HEK293 (cell line): ENCODE measurements around the gene ULBP2.
"Not testable (repeated sequence)": the region's sequence is repeated elsewhere in the genome, so short reads cannot be mapped to it uniquely, and the experiment has no call there.

ENCODE experiments used
- CTCF ChIA-PET: fragments of 350-600 bp; formaldehyde crosslinking; extraction: SDS; loops from one replicate; lab custom pipeline; 2021; ENCODE audit warnings: antibody characterized with exemption; lab: Yijun Ruan, JAX
- POLR2A ChIA-PET: fragments of 300-600 bp; formaldehyde crosslinking; extraction: SDS; loops from one replicate; lab custom pipeline; 2020; ENCODE audit warnings: antibody characterized with exemption, inconsistent platforms; lab: Yijun Ruan, JAX
- H3K27ac ChIP-seq: fragments of 200-500 bp; sonication (Bioruptor generic); 2 replicates; pipeline ENCODE4 v1.5.1; 2014; ENCODE audit warnings: low read depth, low read length, control low read depth, inconsistent platforms; ENCODE audit errors: extremely low read depth
- H3K36me3 ChIP-seq, 2 experiments: fragments of 200-500 bp in 1 of 2; sonication (Bioruptor generic) in 1 of 2; 1 replicate in 1 of 2; 2 replicates in 1 of 2; pipeline ENCODE4 v1.5.1; 2014 to 2017; ENCODE audit warnings: inconsistent platforms in 2 of 2, low read length in 2 of 2; ENCODE audit not compliant: control insufficient read depth in 2 of 2, insufficient read depth in 1 of 2
- H3K4me1 ChIP-seq: fragments of 200-500 bp; sonication (Bioruptor generic); 2 replicates; pipeline ENCODE4 v1.5.1; 2014; ENCODE audit warnings: mild to moderate bottlenecking, low read length, inconsistent platforms; ENCODE audit not compliant: control insufficient read depth, insufficient read depth
- H3K4me3 ChIP-seq: 2 replicates; pipeline ENCODE4 v1.5.1; 2011; ENCODE audit warnings: low read depth, mild to moderate bottlenecking, control low read depth, low read length, moderate library complexity
- H3K9me3 ChIP-seq: fragments of 200-500 bp; sonication (Bioruptor generic); 2 replicates; pipeline ENCODE4 v1.5.1; 2014; ENCODE audit warnings: low read depth, low read length, inconsistent platforms; ENCODE audit not compliant: control insufficient read depth, insufficient read depth
- OSR2 ChIP-seq: fragments of 450-650 bp; formaldehyde crosslinking; IDR thresholded peaks from 2 replicates; pipeline ENCODE4 v1.5.1; 2016; ENCODE audit warnings: missing biosample characterization, missing genetic modification characterization
- SETDB1 ChIP-seq: IDR thresholded peaks from one replicate; pipeline ENCODE4 v1.6.1; 2017; ENCODE audit warnings: mild to moderate bottlenecking, low read length, moderate library complexity, mixed read lengths; ENCODE audit not compliant: insufficient read length
- ZBTB17 ChIP-seq: fragments of 450-650 bp; formaldehyde crosslinking; IDR thresholded peaks from 2 replicates; pipeline ENCODE4 v1.5.1; 2016; ENCODE audit warnings: missing biosample characterization, missing genetic modification characterization
- ZFP3 ChIP-seq: fragments of 450-650 bp; formaldehyde crosslinking; IDR thresholded peaks from 2 replicates; pipeline ENCODE4 v1.5.1; 2016; ENCODE audit warnings: low read depth, missing biosample characterization, missing genetic modification characterization
- ZNF157 ChIP-seq: fragments of 450-650 bp; formaldehyde crosslinking; IDR thresholded peaks from 2 replicates; pipeline ENCODE4 v1.5.1; 2016; ENCODE audit warnings: missing biosample characterization, missing genetic modification characterization
- ZNF174 ChIP-seq: fragments of 450-650 bp; formaldehyde crosslinking; IDR thresholded peaks from 2 replicates; pipeline ENCODE4 v1.5.0; 2017; ENCODE audit warnings: missing biosample characterization, mild to moderate bottlenecking, missing genetic modification characterization
- ZNF184 ChIP-seq: fragments of 450-650 bp; IDR thresholded peaks from 2 replicates; pipeline ENCODE4 v1.5.1; 2018; ENCODE audit warnings: missing biosample characterization, mild to moderate bottlenecking, missing genetic modification characterization
- ZNF221 ChIP-seq: fragments of 450-650 bp; formaldehyde crosslinking; IDR thresholded peaks from 2 replicates; pipeline ENCODE4 v1.5.1; 2017; ENCODE audit warnings: missing biosample characterization, missing genetic modification characterization, borderline replicate concordance
- ZNF48 ChIP-seq: fragments of 450-650 bp; formaldehyde crosslinking; IDR thresholded peaks from 2 replicates; pipeline ENCODE4 v1.5.1; 2016; ENCODE audit warnings: missing biosample characterization, missing genetic modification characterization
- ZNF555 ChIP-seq: fragments of 450-650 bp; formaldehyde crosslinking; conservative IDR thresholded peaks from 2 replicates; pipeline ENCODE4 v1.5.1; 2017; ENCODE audit warnings: missing biosample characterization, mild to moderate bottlenecking, missing genetic modification characterization, inconsistent platforms
- ZNF561 ChIP-seq: fragments of 450-650 bp; IDR thresholded peaks from 2 replicates; pipeline ENCODE4 v1.5.1; 2018; ENCODE audit warnings: missing biosample characterization, missing genetic modification characterization, borderline replicate concordance
- ZNF585B ChIP-seq: fragments of 450-650 bp; formaldehyde crosslinking; IDR thresholded peaks from 2 replicates; pipeline ENCODE4 v1.5.1; 2016; ENCODE audit warnings: missing biosample characterization, missing genetic modification characterization
- ZNF626 ChIP-seq: fragments of 450-650 bp; sonication (Bioruptor Pico); formaldehyde crosslinking; IDR thresholded peaks from 2 replicates; pipeline ENCODE4 v1.5.1; 2018; ENCODE audit warnings: missing biosample characterization, missing genetic modification characterization, inconsistent platforms
- ZNF701 ChIP-seq: fragments of 450-650 bp; formaldehyde crosslinking; IDR thresholded peaks from 2 replicates; pipeline ENCODE4 v1.5.1; 2016; ENCODE audit warnings: missing biosample characterization, missing genetic modification characterization
- ZNF792 ChIP-seq: fragments of 450-650 bp; formaldehyde crosslinking; IDR thresholded peaks from 2 replicates; pipeline ENCODE4 v1.5.1; 2016; ENCODE audit warnings: missing biosample characterization, missing genetic modification characterization
- ZNF830 ChIP-seq: fragments of 450-650 bp; IDR thresholded peaks from 2 replicates; pipeline ENCODE4 v1.5.0; 2018; ENCODE audit warnings: missing biosample characterization, missing genetic modification characterization, low read depth, mild to moderate bottlenecking, moderate library complexity
- ZSCAN16 ChIP-seq: fragments of 450-650 bp; formaldehyde crosslinking; IDR thresholded peaks from 2 replicates; pipeline ENCODE4 v1.5.1; 2016; ENCODE audit warnings: missing biosample characterization, missing genetic modification characterization
- TF ChIP-seq, protein P1 (sequence below): IDR thresholded peaks from 2 replicates; pipeline ENCODE4 v1.6.1; 2011; ENCODE audit warnings: mild to moderate bottlenecking, low read depth, low read length, borderline replicate concordance
- TF ChIP-seq, protein P2 (sequence below): fragments of 450-650 bp; formaldehyde crosslinking; IDR thresholded peaks from 2 replicates; pipeline ENCODE4 v1.5.1; 2016; ENCODE audit warnings: missing biosample characterization, missing genetic modification characterization
- TF ChIP-seq, protein P3 (sequence below): fragments of 450-650 bp; IDR thresholded peaks from 2 replicates; pipeline ENCODE4 v1.5.1; 2018; ENCODE audit warnings: missing biosample characterization, mild to moderate bottlenecking, missing genetic modification characterization

Gene ULBP2

DNA sequence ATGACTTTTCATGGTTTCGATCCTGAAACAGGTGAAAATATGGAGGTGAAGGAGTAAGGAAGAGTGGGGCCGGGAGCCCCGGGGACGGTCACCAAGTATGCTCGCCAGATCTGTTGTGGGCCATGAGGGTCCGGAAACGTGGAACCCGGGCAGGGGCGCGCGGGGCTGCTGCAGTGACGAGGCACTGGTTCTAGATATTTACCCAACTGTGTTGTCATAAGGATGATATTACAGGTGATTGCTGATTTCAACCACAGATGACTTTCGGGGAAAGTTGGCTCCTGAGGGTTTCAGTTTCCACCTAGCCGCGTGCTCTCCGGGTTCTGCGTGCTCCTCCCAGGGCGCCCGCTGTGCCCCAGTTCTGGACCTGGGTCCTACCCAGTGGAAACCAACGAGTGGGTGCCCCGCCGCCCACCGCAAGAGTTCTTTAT is 31.1 kb upstream of the ULBP2 start:
- Histone ChIP-seq H3K36me3 (no peaks in the 10 kb centered on the region), H3K9me3 (no peaks in the 10 kb centered on the region), H3K27ac (no peak overlapping the region), H3K4me1 (no peaks in the 10 kb centered on the region), H3K4me3 (no peak overlapping the region)
- TF ChIP-seq, protein P1, sequence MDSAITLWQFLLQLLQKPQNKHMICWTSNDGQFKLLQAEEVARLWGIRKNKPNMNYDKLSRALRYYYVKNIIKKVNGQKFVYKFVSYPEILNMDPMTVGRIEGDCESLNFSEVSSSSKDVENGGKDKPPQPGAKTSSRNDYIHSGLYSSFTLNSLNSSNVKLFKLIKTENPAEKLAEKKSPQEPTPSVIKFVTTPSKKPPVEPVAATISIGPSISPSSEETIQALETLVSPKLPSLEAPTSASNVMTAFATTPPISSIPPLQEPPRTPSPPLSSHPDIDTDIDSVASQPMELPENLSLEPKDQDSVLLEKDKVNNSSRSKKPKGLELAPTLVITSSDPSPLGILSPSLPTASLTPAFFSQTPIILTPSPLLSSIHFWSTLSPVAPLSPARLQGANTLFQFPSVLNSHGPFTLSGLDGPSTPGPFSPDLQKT = no peak
- TF ChIP-seq ZNF561 (no peak), ZNF157 (tag by site-specific recombination) (no peak), OSR2 (tag by site-specific recombination) (no peak), SETDB1 (no peak), ZNF184 (tag by site-specific recombination) (no peak), ZNF792 (tag by site-specific recombination) (no peak), ZNF830 (tag by site-specific recombination) (no peak), ZNF626 (tag by site-specific recombination) (no peak), ZNF48 (tag by site-specific recombination) (no peak), ZFP3 (tag by site-specific recombination) (no peak), ZNF701 (tag by site-specific recombination) (no peak)
- ChIA-PET CTCF (interaction anchor here (0.7 kb wide), 1 partner anchor 14 kb away, joined by 4 read pairs; no protein-coding TSS in a partner anchor), POLR2A (no interaction called here)

DNA sequence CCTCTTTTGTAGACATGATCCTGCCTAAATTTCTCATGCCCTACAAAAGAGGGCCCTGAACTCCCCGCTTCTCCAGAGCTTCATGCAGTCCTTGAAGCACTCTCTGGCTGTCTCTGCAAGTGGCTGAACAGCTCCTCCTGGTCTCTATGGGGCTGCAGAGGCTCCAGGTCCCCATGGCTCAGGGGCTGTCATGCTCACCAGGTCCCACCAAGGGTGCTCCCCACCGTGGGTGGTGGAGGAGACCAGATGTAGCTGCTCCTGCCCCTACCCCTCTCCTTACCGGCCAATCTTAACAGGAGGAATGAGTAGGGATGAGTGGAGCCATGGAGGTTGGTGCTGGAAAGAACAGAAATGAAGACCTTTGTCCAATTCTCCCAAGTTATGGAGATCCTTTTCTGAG is 29.1 kb upstream of the ULBP2 start:
- H3K4me1 ChIP-seq, H3K36me3 ChIP-seq, H3K27ac ChIP-seq, POLR2A ChIA-PET, H3K4me3 ChIP-seq, H3K9me3 ChIP-seq: not testable (repeated sequence)
- CTCF ChIA-PET = interaction anchor here (1.6 kb wide), 1 partner anchor 72 kb away, joined by 5 read pairs; no protein-coding TSS in a partner anchor

DNA sequence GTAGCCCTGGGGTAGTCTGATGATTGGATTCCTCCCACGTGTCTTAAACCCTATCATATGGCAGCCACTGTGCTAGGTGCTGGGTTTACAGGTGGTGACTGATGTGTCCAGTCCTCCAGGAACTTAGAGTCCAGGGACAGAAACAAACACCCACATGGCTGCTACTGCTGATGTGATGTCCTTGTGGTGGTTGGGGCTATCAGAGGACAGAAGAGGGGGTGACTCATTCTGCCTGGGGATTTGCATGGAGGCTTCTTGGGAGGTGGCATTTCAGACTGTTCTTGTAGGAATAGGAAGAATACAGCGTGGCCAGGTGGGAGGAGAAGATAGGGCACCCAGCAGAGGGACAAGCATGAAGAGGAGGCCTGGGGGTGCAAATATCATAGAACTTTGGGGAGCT is 28.7 kb upstream of the ULBP2 start:
- ChIA-PET CTCF (no interaction called here), POLR2A (no interaction called here)
- TF ChIP-seq ZNF174 (tag by site-specific recombination) = no peak
- TF ChIP-seq, protein P2, sequence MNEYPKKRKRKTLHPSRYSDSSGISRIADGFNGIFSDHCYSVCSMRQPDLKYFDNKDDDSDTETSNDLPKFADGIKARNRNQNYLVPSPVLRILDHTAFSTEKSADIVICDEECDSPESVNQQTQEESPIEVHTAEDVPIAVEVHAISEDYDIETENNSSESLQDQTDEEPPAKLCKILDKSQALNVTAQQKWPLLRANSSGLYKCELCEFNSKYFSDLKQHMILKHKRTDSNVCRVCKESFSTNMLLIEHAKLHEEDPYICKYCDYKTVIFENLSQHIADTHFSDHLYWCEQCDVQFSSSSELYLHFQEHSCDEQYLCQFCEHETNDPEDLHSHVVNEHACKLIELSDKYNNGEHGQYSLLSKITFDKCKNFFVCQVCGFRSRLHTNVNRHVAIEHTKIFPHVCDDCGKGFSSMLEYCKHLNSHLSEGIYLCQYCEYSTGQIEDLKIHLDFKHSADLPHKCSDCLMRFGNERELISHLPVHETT (tag by site-specific recombination) = no peak
- no peak for TF ChIP-seq ZSCAN16 (tag by site-specific recombination)
- no peak for TF ChIP-seq ZNF555 (tag by site-specific recombination)
- TF ChIP-seq, protein P3, sequence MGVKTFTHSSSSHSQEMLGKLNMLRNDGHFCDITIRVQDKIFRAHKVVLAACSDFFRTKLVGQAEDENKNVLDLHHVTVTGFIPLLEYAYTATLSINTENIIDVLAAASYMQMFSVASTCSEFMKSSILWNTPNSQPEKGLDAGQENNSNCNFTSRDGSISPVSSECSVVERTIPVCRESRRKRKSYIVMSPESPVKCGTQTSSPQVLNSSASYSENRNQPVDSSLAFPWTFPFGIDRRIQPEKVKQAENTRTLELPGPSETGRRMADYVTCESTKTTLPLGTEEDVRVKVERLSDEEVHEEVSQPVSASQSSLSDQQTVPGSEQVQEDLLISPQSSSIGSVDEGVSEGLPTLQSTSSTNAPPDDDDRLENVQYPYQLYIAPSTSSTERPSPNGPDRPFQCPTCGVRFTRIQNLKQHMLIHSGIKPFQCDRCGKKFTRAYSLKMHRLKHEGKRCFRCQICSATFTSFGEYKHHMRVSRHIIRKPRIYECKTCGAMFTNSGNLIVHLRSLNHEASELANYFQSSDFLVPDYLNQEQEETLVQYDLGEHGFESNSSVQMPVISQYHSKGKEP (tag by site-specific recombination) = no peak
- no peak for TF ChIP-seq ZNF221 (tag by site-specific recombination)
- TF ChIP-seq ZNF585B (tag by site-specific recombination) = no peak
- TF ChIP-seq ZBTB17 (tag by site-specific recombination) = no peak
- Histone ChIP-seq H3K36me3 (no peaks in the 10 kb centered on the region), H3K4me3 (no peak overlapping the region), H3K27ac (no peak overlapping the region), H3K9me3 (no peaks in the 10 kb centered on the region), H3K4me1 (no peaks in the 10 kb centered on the region)
